GM19023 (cell line): ENCODE results near the gene GTF2F2.
"Not testable (repeated sequence)": the region's sequence is repeated elsewhere in the genome, so short reads cannot be mapped to it uniquely, and the experiment has no call there.

ENCODE experiments used
- ATAC-seq: cut with Tn5 transposase; IDR thresholded peaks from one replicate; pipeline ENCODE4 v1.9.1; 2021; ENCODE audit warnings: mild to moderate bottlenecking, moderate library complexity; ENCODE audit not compliant: unreplicated experiment

Gene GTF2F2

DNA sequence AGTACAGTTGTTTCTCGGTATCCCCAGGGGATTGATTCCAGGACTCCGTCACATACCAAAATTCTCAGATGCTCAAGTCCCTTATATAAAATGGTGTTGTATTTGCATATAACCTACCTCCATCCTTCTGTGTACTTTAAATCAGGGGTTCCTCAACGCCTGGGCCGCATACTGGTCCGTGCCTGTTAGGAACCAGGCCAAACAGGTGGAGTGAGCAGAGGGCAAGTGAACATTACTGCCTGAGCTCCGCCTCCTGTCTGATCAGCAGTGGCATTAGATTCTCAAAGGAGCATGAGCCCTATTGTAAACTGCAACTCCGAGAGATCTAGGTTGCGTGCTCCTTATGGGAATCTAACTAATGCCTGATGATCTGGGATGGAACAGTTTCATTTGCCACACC, 122.8 kb downstream of the GTF2F2 start:
- ATAC-seq = no peak

DNA sequence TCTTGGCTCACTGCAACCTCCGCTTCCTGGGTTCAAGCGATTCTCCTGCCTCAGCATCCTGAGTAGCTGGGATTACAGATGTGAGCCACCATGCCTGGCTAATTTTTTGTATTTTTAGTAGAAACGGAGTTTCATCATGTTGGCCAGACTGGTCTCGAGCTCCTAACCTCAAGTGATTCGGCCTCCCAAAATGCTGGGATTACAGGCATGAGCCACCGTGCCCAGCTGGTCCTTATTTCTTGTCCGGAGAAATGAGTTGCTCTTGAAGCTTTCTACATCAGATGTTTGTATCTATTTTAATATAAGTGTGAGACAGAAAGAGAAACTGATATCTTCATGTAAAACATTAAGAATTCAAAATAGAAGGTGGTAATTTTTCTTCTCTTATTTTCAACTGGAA, 124.4 kb downstream of the GTF2F2 start:
- not testable (repeated sequence) for ATAC-seq

DNA sequence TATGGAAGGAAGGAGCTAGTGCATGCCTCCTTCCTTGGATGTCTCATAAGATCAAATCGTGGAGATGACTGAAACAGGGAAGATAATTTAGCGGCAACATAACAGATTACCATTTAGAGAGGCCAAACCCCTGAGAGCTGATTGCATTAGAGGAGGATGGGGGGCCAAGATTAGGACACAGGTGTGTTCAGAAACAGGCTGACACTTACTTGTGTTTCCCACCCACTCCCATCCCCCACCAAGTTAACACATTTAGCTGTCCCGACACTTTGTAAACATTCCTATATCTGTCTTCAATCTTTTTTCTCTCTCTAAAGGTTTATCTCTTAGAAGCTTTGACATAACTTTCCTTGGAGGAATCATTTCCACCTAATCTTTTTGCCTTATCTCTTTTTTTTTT, 129.4 kb downstream of the GTF2F2 start:
- no peak for ATAC-seq

DNA sequence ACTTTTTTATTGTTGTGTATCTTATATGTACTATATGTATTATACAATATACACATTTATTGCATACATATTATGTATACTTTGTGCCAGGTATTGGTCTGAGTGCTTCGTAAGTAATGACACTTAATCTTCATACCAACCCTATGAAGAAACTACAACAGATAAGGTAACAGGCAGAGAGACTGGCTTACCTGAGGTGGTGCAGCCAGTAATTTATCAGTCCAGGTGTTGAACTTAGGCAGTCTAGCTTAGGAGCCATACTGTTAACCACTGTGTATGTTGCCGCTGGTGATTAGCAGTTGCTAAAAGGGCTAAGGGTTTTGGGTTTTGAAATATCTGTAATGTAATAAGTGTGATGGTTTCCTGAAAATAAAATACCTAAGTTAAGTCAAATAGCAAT, 134.1 kb downstream of the GTF2F2 start:
- ATAC-seq = no peak

DNA sequence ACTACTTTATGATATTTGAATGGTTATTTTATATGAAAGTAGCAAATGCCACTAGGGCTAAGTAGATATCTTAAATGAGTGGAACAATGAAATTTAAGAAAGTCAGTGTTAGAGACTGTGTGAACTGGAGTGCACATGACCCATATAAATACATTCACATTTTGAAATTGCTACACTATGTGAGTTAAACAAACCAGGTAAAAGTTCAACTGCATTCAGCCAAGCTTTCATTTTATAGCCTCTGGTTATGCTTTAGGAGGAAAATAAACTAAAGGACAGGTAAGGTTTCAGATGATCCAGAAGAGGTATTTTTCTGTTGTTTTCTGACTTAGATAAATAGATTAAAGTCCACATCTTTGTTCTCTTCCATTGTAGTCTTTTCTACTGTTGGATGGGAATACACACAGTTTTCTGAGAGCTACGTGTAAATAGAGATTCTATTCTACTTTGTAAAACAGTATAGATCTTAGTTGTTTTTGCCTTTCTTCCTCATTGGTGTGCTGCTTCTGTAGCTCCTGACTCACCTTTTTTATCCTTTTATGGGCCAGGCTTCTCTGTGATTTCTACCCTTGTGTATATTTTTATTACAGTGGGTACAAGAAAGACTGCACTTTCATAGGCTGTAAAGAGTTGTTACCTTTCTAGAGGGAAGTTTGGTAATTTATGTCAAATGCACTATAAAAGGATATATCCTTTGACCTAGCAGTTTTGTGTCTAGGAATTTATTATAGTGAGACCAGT, 135.1 kb downstream of the GTF2F2 start:
- no peak for ATAC-seq

DNA sequence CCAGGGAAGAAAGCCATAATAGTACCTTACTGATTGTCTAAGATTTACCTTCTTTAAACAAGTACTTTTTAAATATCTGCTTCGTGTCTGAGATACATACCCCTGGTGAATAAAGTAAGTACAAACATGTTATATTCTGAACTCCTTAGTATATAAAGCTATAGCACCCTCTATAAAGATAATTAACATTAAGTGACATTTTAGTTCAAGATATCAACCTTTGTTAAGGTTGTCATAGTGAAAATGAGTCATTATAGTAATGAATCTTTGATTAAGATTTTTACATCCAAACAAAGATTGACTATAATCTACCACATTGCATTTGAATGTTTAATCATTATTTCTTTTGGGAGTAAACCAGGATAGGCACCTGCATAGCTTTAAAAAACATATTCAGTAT, 135.9 kb downstream of the GTF2F2 start:
- no peak for ATAC-seq

DNA sequence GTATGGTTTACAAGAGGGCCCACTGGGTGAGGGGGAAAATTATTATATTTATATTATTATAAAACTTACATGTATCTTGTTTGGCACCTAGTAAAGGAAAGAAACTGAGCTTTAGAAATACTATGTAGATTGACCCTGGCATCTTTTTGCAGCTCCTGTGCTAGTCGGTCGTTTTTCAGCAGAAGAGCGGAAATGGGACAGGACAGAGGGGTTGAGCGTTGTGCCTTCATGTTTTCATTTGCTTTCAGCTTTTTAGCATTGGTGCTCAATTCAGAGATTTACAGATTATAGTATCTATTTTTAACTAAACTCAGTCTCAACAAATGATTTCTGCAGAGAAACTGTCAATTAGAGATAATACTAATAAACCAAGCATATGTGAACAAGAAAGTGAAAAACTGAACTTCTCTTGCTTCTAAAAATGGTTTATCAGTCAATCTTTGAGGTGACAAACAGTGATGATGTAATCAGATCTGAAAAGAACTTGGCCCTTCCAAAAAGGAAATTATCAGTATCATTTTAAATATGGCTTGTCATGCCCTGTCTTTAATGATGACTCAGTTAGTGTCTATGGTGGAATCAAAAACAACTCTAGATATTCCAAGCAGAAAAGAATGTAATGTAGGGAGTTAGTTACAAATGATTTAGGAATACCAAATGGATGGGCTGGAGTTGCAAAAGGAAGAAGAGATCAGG, 137.5 kb downstream of the GTF2F2 start:
- no peak for ATAC-seq

DNA sequence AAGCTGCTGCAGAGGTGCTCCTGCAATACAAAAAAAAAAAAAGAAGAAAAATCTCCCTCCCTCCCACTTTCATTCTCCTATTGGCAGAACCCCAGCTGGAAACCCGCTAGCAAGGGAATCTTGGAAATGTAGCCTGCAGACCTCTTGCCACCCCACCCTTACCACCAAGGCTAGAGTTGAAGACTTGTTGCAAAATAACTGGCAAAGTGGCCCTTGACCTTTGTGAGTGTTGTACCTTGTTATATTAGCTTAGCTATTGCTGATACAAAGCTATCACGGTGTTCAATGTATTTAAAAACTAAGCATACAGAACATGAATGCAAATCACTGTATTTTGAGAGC, 138.0 kb downstream of the GTF2F2 start:
- no peak for ATAC-seq

DNA sequence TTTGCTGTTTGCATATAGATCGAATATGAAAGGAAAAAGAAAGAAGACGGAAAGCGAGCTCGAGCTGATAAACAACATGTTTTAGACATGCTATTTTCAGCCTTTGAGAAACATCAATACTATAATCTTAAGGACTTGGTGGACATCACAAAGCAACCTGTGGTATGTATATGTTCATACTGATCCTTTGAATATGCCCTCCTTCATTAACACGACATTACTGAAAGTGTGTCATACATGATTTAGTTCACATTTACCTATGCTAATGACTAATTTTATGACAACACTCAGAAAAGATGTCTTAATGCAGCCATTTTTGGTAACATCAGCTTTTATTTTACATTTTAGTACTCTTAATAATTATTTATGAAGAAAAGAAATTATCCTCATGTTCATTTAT, 146.9 kb downstream of the GTF2F2 start:
- no peak for ATAC-seq

DNA sequence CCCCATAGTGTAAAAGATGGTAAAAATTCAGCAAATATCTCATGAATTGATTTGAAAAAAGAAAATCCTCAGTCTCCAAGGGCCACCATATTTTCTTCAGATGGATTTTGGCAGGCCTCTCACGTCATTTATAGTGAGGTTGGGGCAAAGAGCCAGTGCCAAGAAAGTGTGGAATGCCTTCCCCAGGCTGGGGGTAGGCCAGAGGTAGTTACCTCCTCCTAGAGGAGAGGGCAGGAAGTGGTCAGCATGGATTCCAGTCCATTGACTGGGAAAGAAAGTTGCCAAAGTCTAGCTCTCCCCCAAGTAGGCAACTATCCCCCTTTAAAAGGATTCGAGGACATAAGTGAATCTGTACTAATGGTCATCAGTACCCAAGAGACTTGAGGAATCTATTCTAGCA, 148.9 kb downstream of the GTF2F2 start:
- no peak for ATAC-seq

DNA sequence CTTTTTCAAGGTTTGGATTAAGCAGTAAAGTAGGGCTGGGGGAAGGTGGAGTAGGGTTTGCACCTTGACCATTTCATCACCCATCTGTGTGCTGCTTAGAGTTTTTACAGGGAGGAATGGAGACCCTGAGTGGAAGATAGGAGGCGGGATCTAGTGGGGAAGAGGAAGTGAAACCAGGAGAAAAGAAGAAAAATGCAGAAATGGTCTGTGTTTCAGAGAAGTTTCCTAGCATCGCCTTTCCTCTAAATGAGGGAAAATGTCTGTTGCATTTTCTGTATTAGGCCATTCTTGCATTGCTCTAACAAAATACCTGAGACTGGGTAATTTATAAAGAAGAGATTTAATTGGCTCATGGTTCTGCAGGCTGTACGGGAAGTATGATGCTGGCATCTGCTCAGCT, 156.6 kb downstream of the GTF2F2 start:
- ATAC-seq = no peak

DNA sequence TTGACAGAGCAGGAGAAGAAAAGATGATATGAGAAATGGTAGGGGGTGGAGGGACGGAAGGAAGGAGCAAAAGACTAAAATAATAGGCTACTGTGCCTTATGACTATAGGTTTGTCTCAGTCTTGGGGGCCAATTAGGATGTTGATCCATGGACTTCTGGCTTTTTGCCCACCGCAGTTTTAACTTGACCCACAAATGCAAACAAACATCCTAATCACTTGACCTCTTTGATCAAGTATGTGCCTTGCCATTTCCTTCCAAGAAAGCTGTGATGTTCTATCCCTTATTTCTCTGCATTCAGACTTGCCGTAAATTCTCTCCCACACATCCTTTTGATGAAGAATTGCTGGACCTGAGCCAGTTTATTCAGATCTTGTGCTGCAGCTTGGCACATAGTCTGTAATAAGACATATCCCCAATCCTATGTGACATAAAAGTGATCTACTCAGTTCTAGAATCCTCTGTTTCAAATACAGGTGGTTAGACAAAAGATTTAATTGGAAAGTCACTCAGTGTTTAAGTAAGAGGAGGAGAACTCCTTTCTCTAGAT, 157.9 kb downstream of the GTF2F2 start:
- ATAC-seq = no peak

DNA sequence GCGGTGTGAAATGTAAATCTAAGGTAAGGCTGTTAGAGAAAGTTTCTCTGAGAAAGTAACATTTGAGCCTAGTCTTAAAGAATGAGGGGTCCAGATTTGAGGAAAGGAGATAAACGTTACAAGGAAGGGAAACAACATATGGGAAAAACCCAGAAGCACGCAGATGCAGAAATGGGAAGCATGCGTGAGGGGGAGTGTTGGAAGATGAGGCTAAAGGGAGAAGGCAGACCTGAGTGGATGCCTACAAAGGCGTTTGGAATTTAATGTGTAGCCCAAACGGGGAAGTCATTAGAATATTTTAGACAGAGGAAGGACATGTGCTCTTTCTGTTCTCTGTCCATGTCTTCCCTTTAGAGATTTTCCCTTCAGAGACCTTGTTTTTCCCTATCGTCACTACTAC, 159.7 kb downstream of the GTF2F2 start:
- ATAC-seq = no peak

DNA sequence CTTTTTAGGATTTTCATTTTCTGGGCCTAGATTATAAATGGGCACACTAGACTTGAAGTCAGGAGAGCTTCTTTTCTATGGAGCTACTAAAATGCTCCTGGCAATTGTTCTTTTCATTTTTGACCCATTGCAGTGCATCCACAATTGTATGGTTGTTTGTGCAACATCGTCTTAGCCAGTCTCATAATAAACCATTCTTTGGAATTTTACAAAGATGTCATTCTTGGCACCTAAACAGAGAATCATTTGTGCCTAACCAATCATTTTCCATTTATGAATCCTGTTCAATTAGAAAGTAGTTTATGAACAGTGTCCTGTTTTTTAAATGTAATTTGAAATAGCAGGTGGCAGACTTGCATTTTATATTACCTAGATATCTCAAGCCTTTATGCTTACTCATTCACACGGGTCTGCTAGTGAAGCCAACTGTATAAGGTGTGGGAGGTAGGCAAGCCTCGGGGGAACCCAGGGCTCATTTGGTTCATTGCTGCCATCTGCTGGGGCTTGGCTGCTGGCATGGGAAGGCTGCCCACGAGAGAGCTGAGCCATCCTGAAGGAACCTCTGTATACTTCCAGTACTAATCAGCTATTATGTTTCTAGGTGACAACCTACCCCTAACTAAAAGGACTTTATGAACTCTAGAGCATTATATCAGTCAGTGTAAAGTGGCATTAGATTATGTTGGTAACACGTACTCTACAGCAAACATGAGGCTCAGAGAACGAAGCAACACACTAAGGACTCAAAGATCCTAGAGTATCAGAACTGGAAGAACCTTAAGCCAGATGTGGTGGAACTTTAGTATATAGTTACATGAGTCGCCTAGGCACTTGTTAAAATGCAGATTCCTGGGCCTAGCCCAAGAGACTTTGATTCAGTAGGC, 160.7 kb downstream of the GTF2F2 start:
- ATAC-seq = peak; percentile 77

DNA sequence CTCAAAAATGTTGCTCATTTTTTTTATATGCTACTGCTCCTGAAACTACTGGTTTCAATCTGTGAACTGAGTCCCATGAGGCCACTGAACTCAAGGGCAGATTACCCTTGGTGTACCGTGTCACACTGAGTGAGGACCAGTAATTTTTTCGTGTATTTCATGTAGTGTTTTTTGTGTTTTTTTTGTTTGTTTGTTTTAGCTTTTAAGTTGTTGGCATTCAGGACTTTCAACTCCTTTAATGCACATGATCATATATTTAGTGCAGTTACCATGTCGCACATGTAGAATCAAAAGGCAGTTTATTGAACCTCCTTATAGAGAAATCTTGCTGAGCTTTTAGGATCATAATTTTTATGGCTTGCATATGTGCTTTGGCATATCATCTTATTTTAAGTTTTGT, 162.7 kb downstream of the GTF2F2 start:
- no peak for ATAC-seq

DNA sequence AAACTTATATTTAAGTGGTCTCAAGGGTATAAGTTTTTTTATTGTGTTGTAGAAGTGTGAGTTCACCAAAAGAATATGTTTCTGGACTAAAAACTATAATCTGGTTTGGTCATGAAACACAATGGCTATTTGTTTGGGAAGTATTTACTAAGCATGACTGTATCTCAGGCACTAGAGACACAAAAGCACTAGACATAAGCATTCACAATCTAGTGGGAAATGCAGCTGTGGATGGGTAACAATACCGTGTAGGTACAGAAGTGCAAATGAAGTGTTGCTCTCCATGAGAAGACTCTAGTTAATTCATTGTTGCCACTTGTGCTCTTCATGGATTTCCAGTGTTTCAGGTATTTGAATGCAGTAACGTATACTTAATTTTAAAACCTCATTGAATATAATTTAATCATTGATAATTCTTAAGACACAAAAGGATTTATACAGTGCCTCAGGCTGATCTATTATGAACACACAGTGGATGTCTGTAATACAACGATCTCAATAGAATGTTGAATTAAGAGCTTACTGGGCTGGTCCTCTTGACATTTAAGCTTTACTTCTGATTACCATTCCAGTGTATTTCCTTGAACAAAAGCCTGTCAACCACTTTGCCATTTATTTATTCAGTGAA, 169.7 kb downstream of the GTF2F2 start:
- no peak for ATAC-seq

DNA sequence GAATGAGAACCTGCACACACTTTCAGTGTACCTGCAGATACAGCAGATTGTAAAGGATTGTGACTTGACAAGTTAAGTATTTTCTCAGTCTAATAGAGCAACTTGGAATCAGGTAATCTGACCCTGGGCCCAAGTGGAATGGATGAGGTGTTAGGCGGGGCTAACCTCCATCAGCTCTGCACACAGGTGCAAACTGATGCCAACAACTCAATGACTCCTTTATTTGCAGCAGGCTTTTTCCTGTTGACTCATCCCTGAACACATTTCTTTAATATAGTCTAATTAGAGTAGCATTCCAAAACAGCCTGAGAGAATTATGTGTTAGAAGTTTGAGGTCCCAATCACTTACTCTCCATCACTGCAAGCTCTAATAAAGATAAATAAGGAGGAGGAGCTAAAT, 171.9 kb downstream of the GTF2F2 start:
- no peak for ATAC-seq

DNA sequence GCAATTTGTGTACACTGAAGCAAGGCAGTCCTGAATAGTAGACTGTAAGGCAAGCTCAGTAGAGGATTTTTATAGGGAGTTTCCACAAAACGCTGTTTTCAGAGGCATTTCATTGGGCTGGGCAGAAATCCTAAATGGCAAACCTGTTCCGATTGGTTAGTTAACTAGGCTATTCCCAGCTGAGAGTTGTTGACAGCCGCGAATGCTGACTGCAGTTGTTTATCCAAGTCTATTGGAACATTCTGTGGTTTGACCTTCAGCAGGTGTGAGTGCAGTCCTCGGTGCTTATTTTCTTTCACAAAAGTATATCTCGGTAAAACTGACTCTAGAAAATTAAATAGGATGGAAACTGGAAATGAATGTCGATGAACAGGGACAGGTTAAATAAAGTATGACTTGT, 175.2 kb downstream of the GTF2F2 start:
- ATAC-seq = no peak

DNA sequence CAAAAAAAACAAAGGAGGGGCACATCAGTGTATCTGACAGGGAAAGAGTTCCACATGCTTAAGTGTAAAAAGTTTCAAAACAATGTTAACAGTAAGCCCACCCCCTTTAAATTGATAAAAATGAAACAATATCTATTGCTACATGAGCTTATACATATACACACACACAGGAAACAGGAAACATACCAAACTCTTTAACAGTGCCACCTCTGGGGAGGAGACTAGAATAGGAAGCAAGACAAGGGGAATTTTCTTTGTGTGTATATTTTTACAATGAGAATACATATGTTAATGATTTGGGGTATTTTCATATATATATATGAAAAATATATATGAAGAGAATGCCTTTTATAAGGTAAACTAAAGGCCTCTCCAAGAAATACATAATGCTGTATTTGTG, 175.9 kb downstream of the GTF2F2 start:
- no peak for ATAC-seq

DNA sequence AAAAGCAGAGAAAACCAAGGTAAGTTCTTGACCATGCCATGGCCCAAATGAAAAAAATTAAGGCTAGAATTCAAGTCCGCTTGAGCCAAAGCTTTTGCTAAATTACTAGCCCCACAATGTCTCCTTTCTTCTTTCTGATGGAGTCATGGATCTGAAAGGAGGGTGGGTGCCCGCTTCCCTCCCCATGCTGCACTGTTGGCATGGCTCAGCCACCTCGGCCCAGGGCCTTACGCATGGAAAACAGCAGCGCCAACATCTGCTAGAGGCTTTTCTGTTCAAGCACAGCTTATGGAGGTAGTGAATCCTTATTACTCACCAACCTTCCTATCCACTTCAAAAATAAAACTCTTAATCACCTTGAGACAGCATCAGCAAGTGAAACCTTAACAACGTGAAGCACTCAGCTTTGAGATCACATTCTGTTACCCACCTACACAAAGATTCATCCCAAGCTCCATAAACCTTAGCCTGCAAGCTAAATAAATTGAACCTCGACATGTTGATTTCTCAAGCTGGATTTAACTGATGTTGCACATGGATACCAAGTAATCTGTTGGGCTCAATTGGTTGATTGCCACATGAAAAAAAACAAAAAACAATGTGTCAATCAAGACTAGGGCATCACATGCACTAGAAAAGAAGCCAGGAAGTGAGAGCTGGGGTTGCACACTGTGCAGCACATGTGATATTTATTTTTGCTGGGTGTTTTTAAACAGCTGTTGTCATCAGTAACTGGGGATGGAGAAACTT, 177.3 kb downstream of the GTF2F2 start:
- ATAC-seq = no peak

DNA sequence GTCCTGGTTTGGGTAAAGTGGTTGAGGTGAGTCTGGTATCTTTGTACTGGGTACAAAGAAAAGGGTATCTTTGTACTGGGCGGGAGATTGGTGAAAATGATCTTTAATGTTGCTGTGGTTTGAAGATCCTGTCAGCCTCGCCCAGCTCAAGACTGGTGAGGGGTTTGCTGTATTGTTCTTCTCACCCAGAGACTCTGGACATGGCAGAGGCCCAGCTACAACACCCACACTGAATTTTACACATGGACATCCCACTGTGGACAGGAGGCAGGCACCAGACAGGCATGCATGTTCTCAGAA, 177.8 kb downstream of the GTF2F2 start:
- no peak for ATAC-seq
